Measurements from ENCODE around the gene HS3ST3A1.
A peak's percentile ranks its signal among the peaks of the same experiment; 100 is the strongest.
"Not testable (repeated sequence)": the region's sequence is repeated elsewhere in the genome, so short reads cannot be mapped to it uniquely, and the experiment has no call there.

Gene HS3ST3A1

DNA sequence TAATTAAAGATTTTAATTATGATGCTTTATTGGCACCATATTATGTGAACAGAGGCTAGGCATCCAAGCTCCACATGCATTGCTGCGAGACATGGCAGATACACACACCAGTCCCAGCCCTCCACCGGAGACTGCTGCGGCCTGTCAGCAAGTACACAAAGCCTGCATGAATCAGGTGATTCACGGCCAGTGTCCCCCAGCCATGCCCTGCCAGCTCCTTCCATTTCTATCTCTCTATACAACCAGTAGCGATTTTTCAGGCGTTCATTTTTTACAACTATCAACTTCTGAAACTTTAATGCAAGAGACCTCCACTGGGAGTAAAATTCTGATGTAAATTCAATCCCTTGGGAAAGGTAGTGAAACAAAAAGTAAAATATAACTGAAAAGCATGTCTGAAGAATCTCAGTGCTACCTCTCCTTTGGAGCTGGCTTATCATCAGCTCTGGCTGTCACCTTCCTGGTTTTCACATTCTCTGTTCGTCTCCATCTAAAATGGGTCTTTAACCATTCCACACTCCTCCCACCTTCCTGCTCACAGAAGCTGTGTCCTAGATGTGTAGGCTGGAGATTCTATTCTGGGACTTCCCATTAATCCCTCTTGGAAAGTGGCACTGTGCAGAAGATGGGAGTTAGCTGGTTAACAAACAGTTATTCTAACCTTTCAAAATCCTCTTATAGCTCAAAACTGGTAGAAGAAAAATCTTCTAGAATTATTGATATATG, 32.2 kb downstream of the HS3ST3A1 start:
- no peak for DNase-seq

DNA sequence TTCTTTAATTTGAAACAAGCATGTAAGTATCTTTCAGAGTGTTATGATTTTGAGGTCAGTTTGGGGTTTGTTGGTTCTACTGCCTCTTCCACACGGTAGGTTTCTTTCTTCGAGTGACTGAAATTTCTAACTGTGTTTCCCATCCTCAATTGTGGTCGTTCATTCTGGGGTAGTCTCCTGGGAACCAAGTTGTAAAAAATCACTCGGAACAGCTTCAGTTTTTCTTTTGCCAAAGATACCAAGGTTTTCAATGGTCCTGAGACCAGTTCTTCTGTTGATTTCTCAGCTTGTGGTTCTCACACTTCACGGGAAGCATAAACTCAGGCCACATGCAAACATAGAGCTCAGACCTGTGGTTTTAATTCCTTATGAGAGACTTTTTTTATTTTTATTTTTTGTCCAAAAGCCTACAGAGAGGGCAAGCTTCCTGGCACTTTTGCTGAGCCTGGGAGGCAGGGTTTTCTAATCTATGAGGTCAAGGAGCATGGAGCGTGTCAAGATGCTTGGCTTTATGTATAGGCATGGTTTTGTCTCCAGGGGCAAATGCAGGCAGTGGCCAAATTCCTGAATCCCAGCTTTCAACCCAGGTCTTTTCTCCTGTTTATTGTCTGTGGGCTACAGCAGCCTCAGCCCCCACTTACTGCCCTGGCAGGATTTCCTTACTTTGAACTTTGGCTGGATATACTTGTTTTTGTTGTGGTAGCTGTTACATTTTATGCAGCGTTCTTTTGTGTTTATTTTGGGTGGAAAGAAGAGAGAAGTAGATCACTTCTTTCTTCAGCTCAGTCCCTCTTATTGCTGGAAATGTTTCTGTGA, 32.9 kb downstream of the HS3ST3A1 start:
- DNase-seq = no peak

DNA sequence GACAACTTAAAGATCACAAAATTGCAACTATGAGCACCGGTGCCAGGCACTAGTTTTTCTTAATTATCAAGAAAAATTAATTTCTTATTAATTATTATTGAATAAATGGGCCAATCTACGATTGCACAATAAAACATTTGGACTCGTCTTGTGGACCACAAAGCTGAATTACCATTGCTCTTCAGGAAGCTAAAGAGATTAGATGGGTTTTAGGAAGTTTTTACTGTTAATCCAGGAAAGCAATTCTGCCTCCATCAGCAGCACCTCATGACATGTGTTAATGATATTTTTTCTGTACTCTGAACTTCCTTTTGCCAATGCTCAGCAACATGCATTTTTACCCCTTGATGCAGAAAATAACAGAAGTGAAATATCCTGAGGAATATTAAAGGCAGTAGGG, 37.9 kb downstream of the HS3ST3A1 start:
- no peak for DNase-seq

GRCh38 chr17:13562271-13562800, 39.4 kb downstream of the HS3ST3A1 start:
- no peak for DNase-seq

- DNase-seq = no peak
Measured at GRCh38 chr17:13561606-13562270, 40.0 kb downstream of the HS3ST3A1 start.

GRCh38 chr17:13560935-13561334, 40.8 kb downstream of the HS3ST3A1 start:
- DNase-seq = no peak

DNA sequence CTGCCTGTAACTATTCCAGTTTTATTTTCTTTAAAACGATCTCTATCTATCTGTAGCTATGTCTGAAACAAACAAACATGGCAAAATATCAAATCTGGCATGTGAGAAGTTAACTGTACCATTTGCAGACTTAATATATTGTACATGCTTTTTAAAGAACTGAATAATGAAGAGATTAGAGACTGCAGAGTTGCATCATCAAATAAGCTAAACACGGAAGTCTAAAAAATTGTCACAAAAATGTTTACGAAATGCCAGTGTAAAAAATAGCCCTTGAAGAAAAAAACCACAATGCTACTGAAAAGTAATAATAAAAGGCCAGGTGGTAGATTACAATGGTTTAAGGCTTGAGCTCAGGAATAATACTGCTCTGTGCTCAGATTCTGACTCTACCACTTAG, 43.1 kb downstream of the HS3ST3A1 start:
- DNase-seq = peak; percentile 1

DNA sequence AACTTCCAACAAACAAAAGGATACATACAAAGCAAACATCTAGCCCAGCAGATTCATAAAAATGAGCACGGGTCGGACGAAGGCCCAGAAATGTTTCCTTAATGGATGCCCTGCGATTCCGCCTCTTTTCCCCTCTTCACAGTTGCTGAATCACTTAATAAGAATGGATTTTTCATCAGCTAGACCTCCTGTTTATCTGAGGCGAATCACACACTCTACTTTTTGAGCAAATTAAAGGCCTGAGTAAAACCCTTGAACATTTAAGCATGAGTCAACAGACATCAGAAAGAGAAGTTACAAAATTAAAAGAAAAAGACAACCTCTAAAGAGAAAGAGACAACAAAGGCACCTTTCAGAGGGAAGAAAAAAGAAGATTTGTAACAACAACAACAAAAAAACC, 44.7 kb downstream of the HS3ST3A1 start:
- DNase-seq = no peak

DNA sequence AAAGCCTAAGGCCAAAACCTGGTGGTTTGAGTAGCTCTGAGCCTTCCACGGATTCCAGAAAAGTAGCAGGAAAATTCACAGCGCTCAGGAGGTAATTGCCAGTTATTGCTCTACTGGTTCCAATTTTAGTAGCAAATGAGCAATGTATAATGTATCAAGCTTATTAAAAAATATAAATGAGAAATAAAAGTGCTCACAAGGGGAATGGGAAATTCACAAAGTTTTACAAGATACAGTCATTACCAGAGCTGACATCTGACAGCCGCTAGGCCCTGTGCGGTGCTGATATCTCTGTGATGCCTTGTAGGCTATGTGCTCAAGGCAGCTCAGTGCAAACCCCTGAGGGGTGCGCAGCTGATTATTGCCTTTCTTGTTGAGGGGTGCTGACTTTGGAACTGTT, 47.5 kb downstream of the HS3ST3A1 start:
- DNase-seq = no peak

- no peak for DNase-seq
Measured at GRCh38 chr17:13550291-13550690, 51.4 kb downstream of the HS3ST3A1 start.

GRCh38 chr17:13548576-13548975, 53.2 kb downstream of the HS3ST3A1 start:
- DNase-seq = not testable (repeated sequence)

- no peak for DNase-seq
Measured at GRCh38 chr17:13546851-13547250, 54.9 kb downstream of the HS3ST3A1 start.

GRCh38 chr17:13545941-13546340, 55.8 kb downstream of the HS3ST3A1 start:
- no peak for DNase-seq

DNA sequence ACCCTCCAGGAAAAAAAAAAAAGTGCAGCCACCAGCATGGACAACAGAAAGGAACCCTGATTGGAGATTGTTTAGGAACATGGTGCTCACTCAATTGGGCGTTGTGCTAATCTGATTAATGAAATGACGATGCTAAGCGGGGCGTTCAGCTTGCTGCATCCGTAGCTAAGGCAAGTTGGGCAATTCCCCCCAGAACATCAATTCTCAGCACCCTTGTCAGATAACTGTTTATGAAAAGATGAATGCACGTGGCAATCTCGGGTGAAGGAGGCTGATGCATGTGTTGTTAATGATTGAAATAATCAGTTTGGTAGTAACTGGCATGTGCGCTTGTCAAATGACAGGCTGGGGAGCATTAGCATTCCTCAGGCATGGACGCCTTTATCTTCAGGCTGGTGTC, 57.0 kb downstream of the HS3ST3A1 start:
- no peak for DNase-seq

GRCh38 chr17:13544292-13544691, 57.4 kb downstream of the HS3ST3A1 start:
- no peak for DNase-seq

DNA sequence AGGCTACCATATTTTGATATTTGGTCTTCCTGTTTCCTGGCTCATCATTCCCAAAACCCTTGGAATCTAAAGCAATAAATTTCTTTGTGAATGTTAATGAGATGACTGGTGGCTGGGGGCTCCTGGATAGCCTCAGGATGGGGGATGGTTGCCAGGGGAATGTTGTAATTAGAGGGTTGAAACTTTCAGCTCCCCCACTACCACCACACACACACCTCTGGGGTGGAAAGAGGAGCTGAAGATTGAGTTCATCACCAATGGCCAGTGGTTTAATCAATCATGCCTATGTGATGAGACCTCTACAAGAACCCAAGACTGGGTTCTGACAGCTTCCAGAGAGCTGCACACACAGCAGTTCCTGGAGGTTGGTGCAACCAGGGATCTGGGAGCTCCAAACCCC, 59.1 kb downstream of the HS3ST3A1 start:
- no peak for DNase-seq

GRCh38 chr17:13541032-13541480, 60.7 kb downstream of the HS3ST3A1 start:
- DNase-seq = no peak

DNA sequence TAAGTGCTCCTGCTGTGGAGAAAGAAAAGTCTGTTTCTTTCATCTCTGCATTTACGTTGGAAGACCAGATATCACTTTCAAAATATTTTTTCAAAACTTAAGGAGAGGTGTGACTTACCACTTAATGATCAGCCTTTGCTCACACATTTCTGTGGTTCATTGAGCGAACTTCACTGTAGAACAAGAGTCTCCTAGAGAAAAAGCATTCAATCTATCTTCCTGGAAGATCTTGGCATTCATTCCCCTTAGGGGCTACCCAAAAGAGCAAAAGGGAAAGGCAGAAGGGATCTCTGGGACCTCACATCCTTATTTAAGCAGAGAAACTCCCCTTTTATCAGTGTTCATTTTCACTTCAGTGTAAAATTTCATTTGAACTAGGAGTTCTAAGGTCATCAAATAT, 61.2 kb downstream of the HS3ST3A1 start:
- DNase-seq = no peak

- DNase-seq = no peak
Measured at GRCh38 chr17:13539421-13539820, 62.3 kb downstream of the HS3ST3A1 start.

GRCh38 chr17:13538841-13539411, 62.8 kb downstream of the HS3ST3A1 start:
- DNase-seq = no peak

GRCh38 chr17:13537871-13538643, 63.7 kb downstream of the HS3ST3A1 start:
- DNase-seq = no peak

GRCh38 chr17:13537167-13537731, 64.5 kb downstream of the HS3ST3A1 start:
- DNase-seq = no peak

All from inflammatory macrophage treated with lipopolysaccharide for 4 hours (primary cell).